Right renal pelvis (tissue), 4 donors: ENCODE results near the gene ISG15. TPM values are rescaled to one million over a fixed set of nuclear protein-coding genes. Genes with fewer than 3 reads are reported as not detected.
A peak's percentile ranks its signal among the peaks of the same experiment; 100 is the strongest.
"Not testable (repeated sequence)": the region's sequence is repeated elsewhere in the genome, so short reads cannot be mapped to it uniquely, and the experiment has no call there.

Experiments
- DNase-seq, 4 donors: peaks; one replicate each; pipeline ENCODE4 v3.0.0-alpha.2; 2013; ENCODE audit warnings: low read depth in 4 of 4, low spot score in 3 of 4, missing footprints in 1 of 4
- polyA plus RNA-seq, 4 donors: library from polyadenylated mRNA; unstranded; fragments of 120-200 nt; gene quantifications; one replicate each; pipeline ENCODE4 v1.2.1, GENCODE V29; 2013; ENCODE audit not compliant: insufficient read length in 4 of 4

Gene ISG15
- polyA plus RNA-seq, 4 donors = 9.1 to 15.7 (median 13.3) TPM

GRCh38 chr1:1024771-1025699 is 11.7 kb downstream of the ISG15 start:
- DNase-seq = no peak

DNA sequence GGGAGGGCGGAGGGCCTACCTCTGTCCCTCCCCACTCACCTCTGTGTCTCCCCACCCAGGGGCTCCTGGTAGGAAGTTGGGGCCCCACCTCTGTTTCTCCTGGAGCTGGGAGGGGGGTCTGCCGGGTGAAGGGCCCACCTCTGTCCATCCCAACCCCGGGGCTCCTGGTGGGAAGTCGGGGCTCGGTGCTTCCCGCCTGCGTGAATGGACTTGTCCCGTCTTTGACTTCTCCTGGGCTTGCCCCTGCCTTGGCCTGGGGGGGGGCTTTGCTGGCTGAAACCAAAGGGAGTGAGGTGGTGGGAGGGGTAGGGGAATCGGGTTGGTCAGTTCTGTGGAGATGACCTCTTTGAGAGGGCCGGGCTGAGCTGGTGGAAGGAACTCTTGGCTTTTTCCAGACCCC is 12.4 kb downstream of the ISG15 start:
- DNase-seq = no peak

DNA sequence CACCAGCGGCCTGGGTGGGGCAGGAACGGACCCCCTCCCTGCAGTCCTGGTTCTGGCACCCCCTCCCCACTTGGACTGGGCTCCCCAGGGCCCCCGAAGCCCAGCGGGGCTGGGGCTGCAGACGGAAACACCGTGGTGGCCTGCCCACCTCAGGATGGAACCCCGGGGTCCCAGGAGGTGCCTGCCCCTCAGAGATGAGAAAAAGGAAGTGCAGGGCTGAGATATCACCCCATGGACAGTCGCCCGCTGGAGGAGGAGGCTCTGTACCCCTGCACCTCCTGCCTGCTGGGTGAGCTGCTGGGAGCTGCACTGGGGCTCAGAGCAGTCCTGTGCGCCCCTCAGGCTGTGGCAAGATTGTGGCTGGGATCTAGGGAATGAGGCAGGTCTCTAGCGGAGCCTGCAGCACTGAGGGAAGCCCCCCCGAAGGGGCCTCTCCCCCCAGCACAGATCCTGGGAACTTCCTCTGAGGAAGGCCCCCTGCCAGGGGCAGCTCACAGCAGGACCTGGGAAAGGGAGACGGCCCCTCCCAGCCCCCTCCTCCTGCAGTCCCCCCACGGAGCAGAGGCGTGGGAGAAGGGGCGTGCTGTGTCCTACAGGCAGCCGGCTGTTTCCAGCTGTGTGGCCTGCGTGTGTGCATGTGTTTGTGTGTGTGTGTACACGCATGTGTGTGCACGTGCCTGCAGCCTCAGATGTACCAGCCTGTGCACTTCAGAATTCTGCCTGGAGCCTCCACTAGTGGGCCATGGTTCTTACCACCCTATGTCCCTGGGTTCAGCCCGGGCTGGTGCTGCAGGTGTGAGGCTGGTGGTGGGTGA is 13.5 kb downstream of the ISG15 start:
- no peak for DNase-seq

- no peak for DNase-seq
These were observed 14.5 kb downstream of the ISG15 start for GRCh38 chr1:1027791-1028190.

DNA sequence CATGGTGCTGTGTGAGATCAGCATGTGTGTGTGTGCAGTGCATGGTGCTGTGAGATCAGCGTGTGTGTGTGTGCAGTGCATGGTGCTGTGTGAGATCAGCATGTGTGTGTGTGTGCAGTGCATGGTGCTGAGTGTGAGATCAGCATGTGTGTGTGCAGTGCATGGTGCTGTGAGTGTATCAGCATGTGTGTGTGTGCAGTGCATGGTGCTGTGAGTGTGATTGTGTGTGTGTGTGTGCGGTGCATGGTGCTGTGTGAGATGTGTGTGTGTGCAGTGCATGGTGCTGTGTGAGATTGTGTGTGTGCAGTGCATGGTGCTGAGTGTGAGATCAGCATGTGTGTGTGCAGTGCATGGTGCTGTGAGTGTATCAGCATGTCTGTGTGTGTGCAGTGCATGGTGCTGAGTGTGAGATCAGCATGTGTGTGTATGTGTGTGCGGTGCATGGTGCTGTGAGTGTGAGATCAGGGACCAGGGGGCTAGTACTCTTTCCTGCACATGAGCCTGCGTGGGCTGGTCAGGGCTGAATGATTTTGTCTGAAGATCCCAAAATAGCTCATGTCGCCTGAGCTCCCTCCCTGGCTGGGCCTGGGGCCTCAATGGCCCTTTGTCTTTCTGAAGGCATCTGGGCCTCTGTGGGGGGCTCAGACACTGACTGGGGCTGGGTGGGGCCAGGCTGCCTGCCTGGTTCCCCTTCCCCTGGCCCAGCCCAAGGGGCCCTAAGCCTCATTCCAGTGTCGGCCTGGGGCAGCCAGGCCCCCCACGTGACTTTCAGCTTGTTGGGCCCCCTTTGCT is 17.8 kb downstream of the ISG15 start:
- not testable (repeated sequence) for DNase-seq

GRCh38 chr1:1031659-1032235 is 18.4 kb downstream of the ISG15 start:
- no peak for DNase-seq

DNA sequence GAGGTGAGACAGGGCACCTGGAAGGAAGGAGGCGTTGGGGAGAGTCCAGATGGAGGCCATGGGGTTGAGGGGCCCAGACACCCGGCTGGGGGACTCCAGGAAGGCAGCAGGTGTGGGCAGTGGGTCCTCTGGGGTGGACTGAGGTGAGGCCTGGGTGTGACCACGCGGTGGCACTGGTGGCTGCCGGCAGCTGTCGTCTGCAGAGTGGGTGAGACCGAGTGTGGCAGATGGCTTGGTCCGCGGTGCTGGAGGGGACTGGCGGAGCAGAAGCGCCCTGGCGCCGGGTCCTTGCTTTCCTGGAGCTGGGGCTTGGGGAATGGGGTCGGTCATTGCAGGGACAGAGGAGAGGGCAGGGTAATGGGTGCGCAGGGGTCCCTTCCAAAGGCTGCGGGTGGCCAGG is 19.1 kb downstream of the ISG15 start:
- DNase-seq = no peak

GRCh38 chr1:1033009-1033587 is 19.8 kb downstream of the ISG15 start:
- DNase-seq = peak; percentile 77 to 83 (median 80)

GRCh38 chr1:1033731-1034438 is 20.6 kb downstream of the ISG15 start:
- no peak for DNase-seq

GRCh38 chr1:1034439-1034781 is 21.1 kb downstream of the ISG15 start:
- DNase-seq = no peak

DNA sequence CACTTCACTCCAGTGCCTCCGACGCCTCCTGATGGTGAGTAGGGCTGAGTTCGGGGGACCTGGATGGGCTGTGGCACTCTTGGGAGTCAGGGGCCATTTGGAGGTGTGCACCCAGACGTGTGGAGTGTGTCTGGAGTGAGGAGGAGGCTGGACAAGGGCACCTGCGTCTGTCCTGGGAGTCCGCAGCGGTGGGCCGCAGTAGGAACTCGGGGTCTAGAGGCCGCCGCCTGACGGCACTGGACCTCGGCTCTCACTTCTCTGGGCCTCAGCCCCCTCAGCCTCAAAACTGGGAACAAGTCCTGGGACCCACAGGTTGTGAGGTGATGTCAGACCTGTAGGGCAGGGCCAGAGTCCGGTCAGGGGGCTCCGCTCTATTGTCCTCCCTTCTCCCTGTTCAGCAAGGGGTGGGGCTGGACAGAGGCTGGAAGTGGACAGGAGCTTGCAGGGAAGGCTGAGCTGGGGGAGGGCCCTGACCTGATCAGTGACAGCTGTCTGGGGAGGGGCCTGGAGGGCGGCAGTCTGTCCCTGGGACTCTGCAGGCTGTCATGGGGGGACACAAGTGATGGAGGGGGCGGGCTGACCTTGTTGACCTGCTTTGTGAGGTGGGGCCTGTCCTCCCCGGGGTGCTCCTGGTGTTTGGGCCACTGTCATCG is 22.1 kb downstream of the ISG15 start:
- no peak for DNase-seq

GRCh38 chr1:1037366-1038327 is 24.4 kb downstream of the ISG15 start:
- DNase-seq = no peak

DNA sequence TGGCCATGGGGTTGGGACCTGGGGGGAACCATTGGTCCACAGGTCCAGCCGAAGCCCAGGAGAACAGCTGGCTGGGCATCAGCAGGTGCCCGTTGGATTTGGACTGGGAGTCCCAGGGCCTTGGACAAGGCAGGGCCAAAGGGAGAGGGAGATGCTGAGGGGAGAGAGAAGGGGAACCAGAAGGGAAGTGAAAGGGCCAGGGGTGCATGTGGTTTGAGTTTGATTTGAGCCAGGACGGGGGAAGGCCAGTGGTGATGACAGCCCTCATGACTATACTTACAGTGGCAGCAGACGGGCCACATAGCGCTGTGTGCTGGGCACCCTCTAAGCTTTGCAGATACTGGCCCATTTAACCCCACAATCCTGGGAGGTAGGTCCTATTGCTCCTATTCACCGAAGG is 25.4 kb downstream of the ISG15 start:
- DNase-seq = no peak

- no peak for DNase-seq
These were observed 26.0 kb downstream of the ISG15 start for GRCh38 chr1:1039145-1039910.

- no peak for DNase-seq
These were observed 27.0 kb downstream of the ISG15 start for GRCh38 chr1:1040004-1040991.

DNA sequence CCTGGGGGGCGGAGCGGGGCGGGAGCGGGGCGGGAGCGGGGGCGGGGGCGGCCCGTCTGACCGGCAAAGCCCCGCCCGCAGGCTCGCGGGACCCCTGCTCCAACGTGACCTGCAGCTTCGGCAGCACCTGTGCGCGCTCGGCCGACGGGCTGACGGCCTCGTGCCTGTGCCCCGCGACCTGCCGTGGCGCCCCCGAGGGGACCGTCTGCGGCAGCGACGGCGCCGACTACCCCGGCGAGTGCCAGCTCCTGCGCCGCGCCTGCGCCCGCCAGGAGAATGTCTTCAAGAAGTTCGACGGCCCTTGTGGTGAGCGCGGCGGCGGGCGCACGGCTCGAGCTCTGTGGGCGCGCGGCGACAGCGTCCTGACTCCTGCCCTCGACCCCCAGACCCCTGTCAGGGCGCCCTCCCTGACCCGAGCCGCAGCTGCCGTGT is 27.8 kb downstream of the ISG15 start:
- no peak for DNase-seq
